B cell (primary cell): ENCODE measurements around the gene CFAP61. TPM values are rescaled to one million over a fixed set of nuclear protein-coding genes. Genes with fewer than 3 reads are reported as not detected.

Source experiments
- ATAC-seq: fragments of 200-7000 bp; cut with Tn5 transposase; one replicate; pipeline ENCODE4 v1.10.0; 2021; ENCODE audit warnings: low read depth, mild to moderate bottlenecking, moderate number of reproducible peaks, moderate library complexity
- CTCF ChIA-PET: fragments of 350-600 bp; sonication (Branson Sonifier 250); formaldehyde crosslinking; loops from one replicate; lab custom pipeline; 2021; ENCODE audit warnings: antibody characterized with exemption, inconsistent platforms; lab: Charles Lee
- POLR2A ChIA-PET: fragments of 350-600 bp; sonication (Branson Sonifier 250); formaldehyde crosslinking; loops from one replicate; lab custom pipeline; 2021; ENCODE audit warnings: antibody characterized with exemption; lab: Charles Lee
- DNase-seq: peaks from one replicate; pipeline ENCODE4 v3.0.0; 2013
- H2AFZ ChIP-seq: 2 replicates; pipeline ENCODE4 v1.6.1; 2012; ENCODE audit warnings: mild to moderate bottlenecking, low read depth, low read length; ENCODE audit not compliant: insufficient read depth, poor library complexity, severe bottlenecking
- H3K27ac ChIP-seq, 2 donors: 1 replicate in 1 of 2; 2 replicates in 1 of 2; pipeline ENCODE4 v1.5.1; 2012 to 2013; ENCODE audit warnings: low read length in 2 of 2, mild to moderate bottlenecking in 2 of 2, moderate library complexity in 1 of 2
- H3K27me3 ChIP-seq, 4 experiments: fragments of 200-600 bp in 1 of 4; sonication (generic) in 1 of 4; replicated peaks in 1 of 4; 1 replicate in 2 of 4; 2 replicates in 2 of 4; pipeline versions ENCODE4 v1.6.1 to v1.7.0; 2013 to 2016; ENCODE audit warnings: low read length in 3 of 4, mild to moderate bottlenecking in 2 of 4, mixed read lengths in 1 of 4, moderate library complexity in 1 of 4; ENCODE audit not compliant: insufficient read depth in 4 of 4, control insufficient read depth in 3 of 4; ENCODE audit errors: control extremely low read depth in 1 of 4
- H3K36me3 ChIP-seq, 2 experiments: replicated peaks in 1 of 2; 1 replicate in 1 of 2; 2 replicates in 1 of 2; pipeline versions ENCODE4 v1.6.1 to v1.7.1; 2013; ENCODE audit warnings: low read length in 1 of 2; ENCODE audit not compliant: insufficient read depth in 2 of 2, control insufficient read depth in 1 of 2; ENCODE audit errors: control extremely low read depth in 1 of 2, extremely low read depth in 1 of 2
- H3K4me1 ChIP-seq, 2 donors: fragments of 200-600 bp in 1 of 2; sonication (generic) in 1 of 2; 1 replicate in 1 of 2; 2 replicates in 1 of 2; pipeline versions ENCODE4 v1.5.1 to v1.6.1; 2013 to 2017; ENCODE audit warnings: low read length in 2 of 2; ENCODE audit not compliant: control insufficient read depth in 2 of 2, insufficient read depth in 2 of 2
- H3K4me2 ChIP-seq: replicated peaks from 2 replicates; pipeline ENCODE3; 2012; ENCODE audit warnings: mild to moderate bottlenecking, low read depth, low read length; ENCODE audit not compliant: poor library complexity, severe bottlenecking
- H3K4me3 ChIP-seq, 5 experiments: fragments of 200-600 bp in 1 of 5; sonication (generic) in 1 of 5; 1 replicate in 3 of 5; 2 replicates in 2 of 5; pipeline versions ENCODE4 v1.5.1 to v1.7.0; 2011 to 2016; ENCODE audit warnings: low read length in 4 of 5, mild to moderate bottlenecking in 4 of 5, low read depth in 2 of 5, control low read depth in 1 of 5, moderate library complexity in 1 of 5; ENCODE audit not compliant: insufficient read depth in 1 of 5; ENCODE audit errors: control extremely low read depth in 1 of 5, extremely low read depth in 1 of 5
- H3K79me2 ChIP-seq: fragments of 200-600 bp; sonication (generic); one replicate; pipeline ENCODE4 v1.6.0; 2016; ENCODE audit warnings: low read length; ENCODE audit not compliant: control insufficient read depth, insufficient read depth
- H3K9ac ChIP-seq: fragments of 200-600 bp; sonication (generic); 2 replicates; pipeline ENCODE4 v1.6.1; 2017; ENCODE audit warnings: mild to moderate bottlenecking, low read length, moderate library complexity
- H3K9me3 ChIP-seq, 3 donors: one replicate each; pipeline versions ENCODE4 v1.6.1 to v1.7.1; 2013; ENCODE audit warnings: low read length in 2 of 3; ENCODE audit not compliant: control insufficient read depth in 2 of 3, insufficient read depth in 1 of 3; ENCODE audit errors: control extremely low read depth in 1 of 3
- H4K20me1 ChIP-seq: 2 replicates; pipeline ENCODE4 v1.6.0; 2012; ENCODE audit warnings: mild to moderate bottlenecking, low read length; ENCODE audit not compliant: insufficient read depth, control insufficient read depth, poor library complexity, severe bottlenecking
- H3K27ac Mint-ChIP-seq: one replicate; pipeline ENCODE4 v1.8.0; 2021; ENCODE audit warnings: mixed read lengths
- H3K27me3 Mint-ChIP-seq: one replicate; pipeline ENCODE4 v1.8.0; 2021; ENCODE audit warnings: mixed read lengths
- H3K4me1 Mint-ChIP-seq: one replicate; pipeline ENCODE4 v1.8.0; 2021; ENCODE audit warnings: mixed read lengths
- H3K4me3 Mint-ChIP-seq: one replicate; pipeline ENCODE4 v1.8.0; 2021; ENCODE audit warnings: mixed read lengths
- H3K9me3 Mint-ChIP-seq: one replicate; pipeline ENCODE4 v1.8.0; 2022; ENCODE audit warnings: mixed read lengths; ENCODE audit not compliant: insufficient read depth
- EZH2 ChIP-seq: IDR thresholded peaks from 2 replicates; pipeline ENCODE4 v1.6.1; 2012; ENCODE audit warnings: borderline replicate concordance, low read depth, mild to moderate bottlenecking, moderate library complexity, low read length; ENCODE audit not compliant: insufficient read depth, poor library complexity, severe bottlenecking
- whole genome bisulfite sequencing: methylation state at CpG from one replicate; pipeline ENCODE4 v1.1.5; 2013; ENCODE audit warnings: missing lambda C conversion rate; ENCODE audit not compliant: insufficient coverage; 5-methylcytosine and 5-hydroxymethylcytosine counted together
- intact Hi-C: fragments of 100-400 bp; cut with micrococcal nuclease; formaldehyde crosslinking; loops from one replicate; pipeline ENCODE4 v1.10.0; 2022
- polyA plus RNA-seq: library from polyadenylated mRNA; depleted of rRNA; stranded (reverse); fragments of >200 nt; gene quantifications from 2 replicates; pipeline ENCODE4 v1.2.3, GENCODE V29; 2012
- total RNA-seq, 2 donors: library from RNA; stranded (reverse); fragments of 120-200 nt in 1 of 2; gene quantifications; 1 replicate in 1 of 2; 2 replicates in 1 of 2; pipeline versions ENCODE4 v1.2.3 to v1.2.4, GENCODE V29; 2013 to 2022
- TF ChIP-seq, protein P1 (sequence below): fragments of 200-600 bp; IDR thresholded peaks from one replicate; pipeline ENCODE4 v1.8.0; 2022; ENCODE audit warnings: antibody characterized with exemption, mild to moderate bottlenecking

Gene CFAP61
- total and polyA plus RNA-seq, 2 donors (not counting 1 experiment from before 2014, with no cell fraction given), result not detected

DNA sequence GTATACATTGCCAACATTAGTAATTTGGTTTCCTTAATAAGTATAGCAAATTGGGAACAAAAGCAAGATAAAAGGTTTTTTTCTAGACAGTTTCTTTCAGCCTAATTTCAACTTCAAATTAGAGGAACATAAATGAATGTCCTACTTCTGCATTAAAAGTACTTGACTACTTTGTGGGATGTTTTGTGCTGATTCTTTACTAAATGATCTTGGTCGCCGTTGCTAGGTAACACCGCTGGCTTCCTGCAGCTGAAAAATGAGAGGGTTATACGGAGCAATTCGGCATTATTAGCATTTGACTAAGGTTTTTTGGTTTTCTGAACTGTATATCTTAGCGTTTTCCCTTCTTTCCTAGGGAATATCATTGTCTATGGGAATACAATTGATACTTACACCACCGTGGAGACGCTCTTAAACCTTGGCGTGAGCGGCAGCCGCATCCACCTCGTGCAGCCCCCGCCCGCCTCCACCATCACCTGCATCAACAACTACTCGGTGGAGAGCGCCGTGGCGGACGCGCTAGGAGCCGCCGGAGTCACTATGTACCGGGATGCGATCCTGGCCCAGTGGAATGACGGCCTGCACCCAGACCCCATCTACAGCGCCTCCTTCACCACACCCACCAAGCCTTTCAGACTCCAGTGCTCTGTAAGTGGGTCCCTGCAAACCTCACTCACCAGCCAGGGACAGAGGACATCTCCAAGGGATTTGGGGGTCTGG, 224.6 kb downstream of the CFAP61 start:
- WGBS, result 36% methylated on average over 16 of the region's 26 CpGs
- H3K4me1 ChIP-seq, result no peaks in the 10 kb centered on the region
- H3K27ac ChIP-seq, result no peak overlapping the region
- ATAC-seq (no peak), DNase-seq (no peak)
- TF ChIP-seq, protein P1, sequence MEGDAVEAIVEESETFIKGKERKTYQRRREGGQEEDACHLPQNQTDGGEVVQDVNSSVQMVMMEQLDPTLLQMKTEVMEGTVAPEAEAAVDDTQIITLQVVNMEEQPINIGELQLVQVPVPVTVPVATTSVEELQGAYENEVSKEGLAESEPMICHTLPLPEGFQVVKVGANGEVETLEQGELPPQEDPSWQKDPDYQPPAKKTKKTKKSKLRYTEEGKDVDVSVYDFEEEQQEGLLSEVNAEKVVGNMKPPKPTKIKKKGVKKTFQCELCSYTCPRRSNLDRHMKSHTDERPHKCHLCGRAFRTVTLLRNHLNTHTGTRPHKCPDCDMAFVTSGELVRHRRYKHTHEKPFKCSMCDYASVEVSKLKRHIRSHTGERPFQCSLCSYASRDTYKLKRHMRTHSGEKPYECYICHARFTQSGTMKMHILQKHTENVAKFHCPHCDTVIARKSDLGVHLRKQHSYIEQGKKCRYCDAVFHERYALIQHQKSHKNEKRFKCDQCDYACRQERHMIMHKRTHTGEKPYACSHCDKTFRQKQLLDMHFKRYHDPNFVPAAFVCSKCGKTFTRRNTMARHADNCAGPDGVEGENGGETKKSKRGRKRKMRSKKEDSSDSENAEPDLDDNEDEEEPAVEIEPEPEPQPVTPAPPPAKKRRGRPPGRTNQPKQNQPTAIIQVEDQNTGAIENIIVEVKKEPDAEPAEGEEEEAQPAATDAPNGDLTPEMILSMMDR, result no peak
- TF ChIP-seq EZH2, result no peak
- Mint-ChIP-seq H3K27ac (no peak overlapping the region), H3K4me1 (no peaks in the 10 kb centered on the region), H3K9me3 (no peaks in the 10 kb centered on the region), H3K27me3 (peaks cover 18% of the 10 kb centered on the region), H3K4me3 (no peak overlapping the region)
- no peaks in the 10 kb centered on the region for H3K9me3 ChIP-seq
- no peaks in the 10 kb centered on the region for H3K79me2 ChIP-seq
- ChIA-PET CTCF (no interaction called here), POLR2A (no interaction called here)
- H4K20me1 ChIP-seq, result no peaks in the 10 kb centered on the region
- H2AFZ ChIP-seq, result no peak overlapping the region
- no peak overlapping the region for H3K9ac ChIP-seq
- intact Hi-C loops, result no loop called here
- H3K27me3 ChIP-seq, result peaks cover 0 to 5% (median 3%) of the 10 kb centered on the region in 4 experiments
- no peak overlapping the region for H3K4me3 ChIP-seq
- H3K4me2 ChIP-seq, result no peak overlapping the region
- H3K36me3 ChIP-seq, result no peaks in the 10 kb centered on the region

DNA sequence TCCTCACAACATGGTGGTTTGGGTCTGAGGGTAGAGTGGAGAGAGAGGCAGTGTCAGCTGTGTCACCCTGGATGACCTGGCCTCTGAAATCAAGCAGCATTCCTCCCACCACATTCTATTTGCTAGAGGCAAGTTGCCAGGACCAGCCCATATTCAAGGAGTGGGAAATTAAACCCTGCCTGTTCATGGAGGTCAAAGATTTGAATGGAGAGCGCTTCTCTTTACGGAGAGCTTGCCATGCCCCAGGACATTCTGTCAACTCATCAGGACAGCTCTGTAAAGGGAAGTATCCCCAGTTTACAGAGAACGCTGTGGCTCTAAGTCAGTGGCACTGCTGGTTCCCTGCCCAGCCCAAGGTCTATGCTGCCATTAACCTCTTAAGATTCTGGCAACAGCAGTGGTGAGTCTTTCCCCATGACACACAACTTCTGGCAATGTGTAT, 225.6 kb downstream of the CFAP61 start:
- peaks cover 22% of the 10 kb centered on the region for H3K27me3 Mint-ChIP-seq
- no peak overlapping the region for H3K9ac ChIP-seq
- H3K27ac ChIP-seq, result no peak overlapping the region

More for the DNA sequence above, 225.6 kb downstream of the CFAP61 start:
- Histone ChIP-seq H3K4me3 (no peak overlapping the region), H3K9me3 (no peaks in the 10 kb centered on the region), H3K27me3 (peaks cover 0 to 5% (median 3%) of the 10 kb centered on the region in 4 experiments), H3K4me1 (no peaks in the 10 kb centered on the region), H2AFZ (no peak overlapping the region), H3K79me2 (no peaks in the 10 kb centered on the region), H3K4me2 (no peak overlapping the region), H4K20me1 (no peaks in the 10 kb centered on the region), H3K36me3 (no peaks in the 10 kb centered on the region)
- intact Hi-C loops, result no loop called here
- no peaks in the 10 kb centered on the region for H3K4me1 Mint-ChIP-seq
- ATAC-seq (no peak), DNase-seq (no peak)
- no peak overlapping the region for H3K4me3 Mint-ChIP-seq
- no peak overlapping the region for H3K27ac Mint-ChIP-seq
- WGBS, result 100% methylated on average over 3 of the region's 3 CpGs
- POLR2A ChIA-PET, result no interaction called here
- no peaks in the 10 kb centered on the region for H3K9me3 Mint-ChIP-seq
- TF ChIP-seq, protein P1, result no peak
- no peak for TF ChIP-seq EZH2
- CTCF ChIA-PET, result no interaction called here
